HG02840 (cell line): ENCODE results near the gene B3GAT2.

Experiments
- ATAC-seq: cut with Tn5 transposase; IDR thresholded peaks from one replicate; pipeline ENCODE4 v1.9.1; 2021; ENCODE audit warnings: mild to moderate bottlenecking, moderate library complexity, moderate number of reproducible peaks; ENCODE audit not compliant: unreplicated experiment, low FRiP score

B3GAT2 gene

DNA sequence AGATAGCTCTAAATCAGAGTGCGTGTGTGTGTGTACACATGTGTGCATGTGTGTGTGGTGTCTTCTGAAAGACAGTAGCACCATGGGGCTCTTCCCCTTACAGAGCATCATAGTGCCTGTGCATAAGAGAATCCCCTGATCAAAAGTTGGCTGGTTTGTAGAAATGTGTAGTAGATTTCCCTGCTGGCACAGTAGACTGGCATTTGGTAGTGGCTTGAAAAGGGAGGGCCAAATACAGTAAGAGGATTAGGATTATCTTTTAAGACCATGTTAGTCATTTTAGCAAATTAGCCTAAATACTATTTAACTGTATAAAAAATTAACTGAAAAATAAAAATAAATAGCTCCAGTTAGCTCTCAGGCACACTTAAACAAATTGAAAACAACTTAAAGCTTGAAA, 112.6 kb downstream of the B3GAT2 start:
- no peak for ATAC-seq

DNA sequence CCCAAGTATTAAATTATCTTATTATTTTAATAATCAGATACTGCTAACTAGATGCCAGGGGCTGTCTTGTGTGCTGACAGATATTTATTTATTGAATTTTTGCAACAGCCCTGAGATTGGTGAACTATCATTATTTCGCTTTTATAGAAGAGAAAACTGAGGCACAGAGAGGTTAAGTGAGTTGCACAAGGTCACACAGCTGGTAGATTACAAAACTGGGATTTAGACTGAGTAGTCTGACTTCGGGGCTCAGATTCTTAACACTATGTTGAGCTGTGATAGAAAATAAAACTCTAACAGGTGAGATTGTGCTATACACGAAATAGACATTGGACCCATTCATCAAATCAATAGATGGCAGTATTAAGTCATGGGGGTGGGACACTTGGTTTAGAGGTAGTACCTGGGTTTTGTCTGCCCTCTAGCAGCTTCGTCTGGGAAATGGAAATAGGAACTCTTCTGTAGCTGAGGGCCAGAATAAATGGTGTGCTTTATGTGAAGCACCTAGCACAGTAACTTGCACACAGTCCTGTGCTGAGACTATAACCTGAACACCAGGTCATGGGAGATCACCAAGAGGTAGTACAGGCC, 113.4 kb downstream of the B3GAT2 start:
- ATAC-seq, result no peak

DNA sequence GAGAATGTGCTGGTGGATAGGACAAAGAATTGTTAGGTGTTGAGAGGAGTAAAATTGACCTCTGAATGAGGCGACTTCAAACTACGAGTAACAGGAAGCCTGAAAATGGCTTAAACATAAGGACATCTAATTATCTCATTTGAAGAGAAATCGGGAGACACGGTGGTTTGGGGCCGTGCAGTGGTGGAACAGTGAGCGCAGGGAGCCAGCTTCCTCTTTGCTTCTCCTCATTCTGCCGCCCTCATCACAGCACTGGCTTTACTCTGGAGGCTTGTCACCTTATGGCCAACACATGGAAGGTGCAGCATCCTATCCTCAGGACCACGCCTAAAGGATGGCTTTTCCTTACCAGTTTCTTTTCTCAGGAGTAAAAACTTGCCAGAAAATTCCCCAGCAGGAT, 114.3 kb downstream of the B3GAT2 start:
- no peak for ATAC-seq

DNA sequence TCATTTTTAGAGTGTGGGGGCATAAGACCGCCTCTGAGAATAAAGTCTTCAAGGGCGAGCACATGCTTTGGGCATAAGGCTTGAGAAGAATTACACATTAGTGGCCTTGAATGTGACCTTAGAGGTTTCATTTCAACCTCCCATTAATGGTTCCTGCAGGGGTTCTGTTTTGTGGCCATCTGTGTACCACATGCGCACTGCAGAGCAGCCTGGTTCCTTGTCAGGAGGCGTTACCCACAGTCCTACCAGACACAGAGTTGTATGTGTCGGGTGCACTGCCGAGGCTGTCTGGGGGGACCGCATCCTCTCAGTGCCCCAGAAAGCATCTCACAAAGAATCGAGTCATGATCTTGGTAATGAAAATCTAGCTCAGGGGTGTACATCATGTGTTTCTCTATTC, 115.7 kb downstream of the B3GAT2 start:
- no peak for ATAC-seq

DNA sequence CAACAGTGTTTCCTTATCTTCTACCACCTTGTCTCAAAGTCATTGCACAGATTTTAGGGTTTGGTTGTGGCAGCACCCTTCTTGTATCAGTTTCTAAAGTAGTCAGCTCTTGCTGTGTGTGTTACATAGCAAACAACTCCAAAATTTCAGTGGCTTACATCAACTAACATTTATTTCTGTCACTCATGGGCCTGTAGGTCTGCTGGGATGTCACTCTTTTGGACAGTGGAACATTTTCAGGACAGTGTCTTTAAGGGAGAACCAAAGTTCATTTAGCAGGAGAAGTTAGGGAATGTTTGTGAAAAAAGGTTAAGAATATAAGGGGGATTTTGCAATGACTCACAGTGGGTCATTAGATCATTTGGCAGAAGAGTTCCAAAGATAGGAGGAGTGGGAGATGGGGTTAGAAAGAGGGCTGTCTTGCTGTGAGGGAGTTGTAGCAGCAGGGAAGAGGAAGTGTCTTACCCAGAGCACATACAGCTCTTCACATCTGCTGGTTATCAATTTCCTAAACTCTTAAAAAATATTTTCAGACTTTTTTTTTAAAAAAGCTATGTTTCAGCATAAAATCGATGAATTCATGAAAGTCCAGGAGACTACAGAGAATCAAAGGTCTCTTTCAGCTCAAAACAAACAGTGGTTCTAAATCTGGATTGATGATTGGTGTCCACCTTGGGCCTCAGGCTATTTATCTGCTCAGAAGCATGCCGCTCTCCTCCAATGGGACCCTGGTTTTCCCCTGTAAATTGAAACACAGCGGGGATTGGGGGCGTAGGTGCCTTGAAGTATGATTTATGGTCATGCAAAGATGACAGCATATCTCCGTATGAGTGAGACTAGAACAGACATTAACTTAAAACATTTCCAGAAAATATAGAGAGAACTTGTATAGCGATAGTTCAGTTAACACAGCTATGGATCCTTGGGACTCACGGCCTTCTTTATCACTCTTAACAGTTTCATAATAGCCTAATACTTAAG, 117.3 kb downstream of the B3GAT2 start:
- no peak for ATAC-seq

DNA sequence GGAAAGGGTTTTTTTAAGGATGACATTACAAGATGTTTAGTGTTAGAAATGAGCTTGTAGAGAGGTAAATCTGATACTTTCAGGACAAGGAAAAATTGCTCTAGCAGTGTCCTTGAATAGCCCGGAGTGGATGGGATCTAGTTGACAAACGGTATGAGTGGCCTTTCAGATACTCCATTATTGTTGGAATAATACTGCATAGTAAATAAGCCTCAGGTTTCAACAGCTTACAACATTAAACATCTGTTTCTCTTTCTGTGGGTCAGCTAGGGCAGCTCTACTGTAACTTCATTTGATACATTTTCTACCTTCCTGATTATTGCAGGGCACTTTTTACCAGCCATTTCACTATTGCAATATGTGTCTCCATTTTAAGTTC, 118.0 kb downstream of the B3GAT2 start:
- no peak for ATAC-seq

DNA sequence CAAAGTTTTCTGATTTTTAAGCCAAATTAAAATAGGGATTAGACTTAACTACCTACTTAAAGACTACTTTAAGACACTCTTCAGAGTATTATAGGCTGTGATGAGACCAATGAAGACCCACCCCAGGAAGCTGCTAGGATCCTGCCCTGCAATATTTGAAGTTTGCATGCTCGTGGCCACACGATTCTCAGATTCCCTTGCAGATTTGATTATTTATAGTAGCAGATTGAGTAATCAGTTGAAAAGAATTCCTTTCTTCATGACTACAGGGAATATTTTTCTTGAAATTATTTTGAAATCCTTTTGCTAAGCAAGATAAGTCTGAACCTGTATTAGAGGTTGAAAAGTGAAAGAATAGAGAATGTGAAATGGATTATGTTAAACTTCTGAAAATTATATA, 122.3 kb downstream of the B3GAT2 start:
- no peak for ATAC-seq

DNA sequence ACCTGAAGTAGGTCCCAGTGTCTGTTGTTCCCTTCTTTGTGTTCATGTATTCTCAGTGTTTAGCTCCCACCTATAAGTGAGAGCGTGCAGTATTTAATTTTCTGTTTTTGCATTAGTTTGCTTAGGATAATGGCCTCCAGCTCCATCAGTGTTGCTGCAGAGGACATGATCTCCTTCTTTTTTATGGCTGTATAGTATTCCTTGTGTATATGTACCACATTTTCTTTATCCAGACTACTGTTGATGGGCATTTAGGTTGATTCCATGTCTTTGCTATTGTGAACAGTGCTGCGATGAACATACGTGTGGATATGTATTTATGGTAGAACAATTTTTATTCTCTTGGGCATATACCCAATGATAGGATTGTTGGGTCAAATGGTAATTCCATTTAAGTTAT, 125.4 kb downstream of the B3GAT2 start:
- no peak for ATAC-seq

DNA sequence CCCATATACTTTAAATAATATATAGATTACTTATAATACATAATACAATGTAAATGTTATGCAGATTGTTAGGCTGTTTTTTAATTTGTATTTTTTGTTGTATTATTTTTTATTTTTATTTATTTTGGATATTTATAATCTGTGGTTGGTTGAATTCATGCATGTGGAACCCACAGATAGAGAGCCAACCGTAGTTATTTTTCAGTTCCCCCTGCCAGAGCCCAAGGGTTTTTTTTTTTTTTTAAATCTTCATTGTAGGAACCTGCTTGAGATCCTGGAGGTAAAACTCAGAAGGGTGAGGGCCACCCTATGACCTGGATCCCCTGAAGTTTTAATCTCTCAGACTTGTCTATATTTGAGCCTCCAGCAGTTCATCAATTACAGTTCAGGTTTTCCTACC, 133.2 kb downstream of the B3GAT2 start:
- ATAC-seq, result no peak

DNA sequence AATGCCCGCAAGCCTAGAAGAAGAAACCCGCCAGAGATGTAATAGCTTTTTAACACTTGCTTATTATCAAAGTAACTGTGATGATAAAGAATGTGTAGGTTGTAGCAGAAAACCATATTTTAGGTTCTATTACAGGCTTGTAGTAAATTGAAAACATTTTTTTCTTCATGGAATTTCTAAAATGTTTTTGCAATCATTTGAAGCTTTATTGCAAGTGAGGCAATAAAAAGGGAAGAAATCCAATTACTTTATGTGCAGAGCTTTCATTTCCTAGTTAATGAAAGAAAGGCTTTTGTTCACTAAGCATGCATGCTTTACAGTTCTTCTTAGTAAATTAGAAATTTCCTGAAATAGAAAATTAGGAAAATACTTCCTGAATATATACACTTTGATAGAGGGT, 135.1 kb downstream of the B3GAT2 start:
- ATAC-seq, result no peak

DNA sequence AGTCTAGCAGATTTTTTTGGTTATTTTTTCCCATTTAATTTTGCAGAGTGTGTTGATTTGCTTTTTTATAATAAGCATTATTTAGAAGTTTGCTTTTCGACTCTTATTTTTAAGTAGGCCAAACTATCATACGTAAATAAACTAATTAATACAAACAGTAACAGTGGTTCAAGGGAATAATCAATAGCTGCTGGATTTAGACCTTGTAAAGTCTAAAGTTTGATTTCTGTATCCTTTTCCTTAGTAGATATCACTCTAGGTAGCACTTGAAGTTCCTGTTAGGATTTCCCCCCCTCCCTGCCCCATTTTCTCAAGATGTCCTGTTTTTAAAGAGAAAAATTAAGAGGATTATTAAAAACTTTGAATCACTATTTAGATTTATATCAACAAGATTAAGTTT, 136.1 kb downstream of the B3GAT2 start:
- no peak for ATAC-seq

DNA sequence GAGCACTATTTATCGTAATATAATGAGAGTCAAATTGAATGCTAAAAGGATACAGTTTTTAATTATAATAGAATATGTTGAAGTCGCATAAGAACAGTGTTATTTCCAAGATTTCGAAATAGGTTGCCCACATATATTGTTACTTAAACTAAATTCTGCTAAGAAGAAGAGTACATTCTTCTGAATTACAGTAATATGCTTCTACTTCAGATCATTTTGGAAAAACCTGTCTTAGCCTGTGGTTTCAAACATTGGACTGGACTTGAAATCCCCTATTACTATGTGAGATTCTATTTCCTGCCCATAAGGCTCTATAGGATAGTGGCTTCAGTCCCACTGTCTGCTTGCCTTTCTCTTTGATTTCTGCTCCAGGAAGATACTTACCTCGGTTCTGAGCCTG, 137.2 kb downstream of the B3GAT2 start:
- ATAC-seq, result no peak

DNA sequence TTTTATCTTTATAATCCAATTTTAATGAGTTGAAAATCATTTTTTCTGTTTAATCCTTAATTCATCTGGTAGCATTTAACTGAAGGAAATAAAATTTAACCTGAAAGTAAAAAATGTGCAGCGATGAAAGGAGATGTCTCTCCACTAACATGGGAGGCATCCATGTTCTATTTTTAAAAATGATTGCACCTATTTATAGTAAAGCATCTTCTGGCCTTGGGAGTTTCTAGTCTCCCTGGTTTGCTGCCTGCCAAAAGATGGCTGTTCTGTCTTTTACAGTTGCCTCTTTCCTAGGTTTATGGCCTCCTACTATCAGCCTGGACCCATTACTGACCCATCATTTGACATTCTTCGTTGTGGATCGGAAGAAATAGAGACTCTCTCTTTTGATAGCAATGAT, 143.0 kb downstream of the B3GAT2 start:
- no peak for ATAC-seq

DNA sequence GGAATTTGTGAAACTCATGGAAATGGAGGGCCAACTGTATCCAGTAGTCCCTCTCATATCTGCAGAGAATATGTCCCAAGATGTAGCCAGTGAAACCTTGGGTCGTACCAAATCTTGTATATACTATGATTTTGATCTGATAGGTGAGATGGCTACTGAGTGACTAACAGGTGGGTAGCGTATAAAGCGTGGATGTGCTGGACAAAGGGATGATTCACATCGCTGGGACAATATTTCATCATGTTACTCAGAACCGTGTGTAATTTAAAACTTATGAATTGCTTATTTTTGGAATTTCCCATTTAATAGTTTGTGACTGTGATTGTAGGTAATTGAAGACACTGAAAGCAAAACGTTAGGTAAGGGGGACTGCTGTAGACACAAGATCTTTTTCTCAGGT, 145.1 kb downstream of the B3GAT2 start:
- no peak for ATAC-seq
